HepG2 (cell line): ENCODE results near the gene INPP1. TPM values are rescaled to one million over a fixed set of nuclear protein-coding genes. Genes with fewer than 3 reads are reported as not detected.
A peak's percentile ranks its signal among the peaks of the same experiment; 100 is the strongest.

Experiments used
- CBX5 ChIP-seq: sonication (generic); formaldehyde crosslinking; IDR thresholded peaks from 2 replicates; pipeline ENCODE4 v1.4.0; 2020; ENCODE audit warnings: missing genetic modification reagents, borderline replicate concordance
- CENPT ChIP-seq: sonication (generic); formaldehyde crosslinking; IDR thresholded peaks from 2 replicates; pipeline ENCODE4 v1.8.0; 2022; ENCODE audit warnings: low read depth, mild to moderate bottlenecking, moderate library complexity, missing genetic modification reagents
- CHD2 ChIP-seq: IDR thresholded peaks from 2 replicates; pipeline ENCODE4 v1.6.1; 2011; ENCODE audit warnings: low read depth, low read length, improper control_type of control experiment
- DMAP1 ChIP-seq: IDR thresholded peaks from 2 replicates; pipeline ENCODE4 v1.6.1; 2016
- HOXA3 ChIP-seq: sonication (generic); formaldehyde crosslinking; IDR thresholded peaks from 2 replicates; pipeline ENCODE4 v1.5.0; 2020; ENCODE audit warnings: missing genetic modification reagents
- JUNB ChIP-seq: sonication (generic); formaldehyde crosslinking; IDR thresholded peaks from 2 replicates; pipeline ENCODE4 v1.8.0; 2022; ENCODE audit warnings: missing genetic modification reagents, mild to moderate bottlenecking, borderline replicate concordance
- MBD4 ChIP-seq: IDR thresholded peaks from 2 replicates; pipeline ENCODE4 v1.6.1; 2012; ENCODE audit warnings: low read length, inconsistent platforms, borderline replicate concordance
- MIER2 ChIP-seq: IDR thresholded peaks from 2 replicates; pipeline ENCODE4 v1.6.1; 2016; ENCODE audit warnings: missing biosample characterization, missing genetic modification reagents
- MTA3 ChIP-seq: sonication (generic); formaldehyde crosslinking; IDR thresholded peaks from 2 replicates; pipeline ENCODE4 v1.4.0; 2020; ENCODE audit warnings: missing genetic modification reagents
- NR3C1 ChIP-seq: sonication (generic); formaldehyde crosslinking; IDR thresholded peaks from 2 replicates; pipeline ENCODE4 v1.4.0; 2020; ENCODE audit warnings: missing genetic modification reagents
- PHB2 ChIP-seq: fragments of 450-650 bp; IDR thresholded peaks from 2 replicates; pipeline ENCODE4 v1.6.1; 2018; ENCODE audit not compliant: partially characterized antibody
- PITX1 ChIP-seq: sonication (generic); formaldehyde crosslinking; IDR thresholded peaks from 2 replicates; pipeline ENCODE4 v1.5.1; 2020; ENCODE audit warnings: mild to moderate bottlenecking, missing genetic modification reagents
- RAD21 ChIP-seq: fragments of 450-650 bp; formaldehyde crosslinking; IDR thresholded peaks from 2 replicates; pipeline ENCODE4 v1.5.0; 2020; ENCODE audit warnings: mild to moderate bottlenecking
- RBFOX2 ChIP-seq: fragments of 200-400 bp; formaldehyde crosslinking; IDR thresholded peaks from 2 replicates; pipeline ENCODE4 v1.6.1; 2017; ENCODE audit warnings: low read depth, mild to moderate bottlenecking, low read length
- RCOR2 ChIP-seq: IDR thresholded peaks from 2 replicates; pipeline ENCODE4 v1.6.1; 2016; ENCODE audit warnings: missing biosample characterization, missing genetic modification reagents
- SALL1 ChIP-seq: sonication (generic); formaldehyde crosslinking; IDR thresholded peaks from 2 replicates; pipeline ENCODE4 v1.8.0; 2022; ENCODE audit warnings: mild to moderate bottlenecking, missing genetic modification reagents
- SETDB1 ChIP-seq: sonication (generic); formaldehyde crosslinking; IDR thresholded peaks from 2 replicates; pipeline ENCODE4 v1.5.1; 2020; ENCODE audit warnings: missing genetic modification reagents, mild to moderate bottlenecking, borderline replicate concordance
- SIN3A ChIP-seq: IDR thresholded peaks from 2 replicates; pipeline ENCODE4 v1.6.1; 2011; ENCODE audit warnings: low read depth, mild to moderate bottlenecking, control low read depth, low read length, borderline replicate concordance
- ZFP36 ChIP-seq: fragments of 150-350 bp; IDR thresholded peaks from 2 replicates; pipeline ENCODE4 v1.6.1; 2018; ENCODE audit warnings: borderline replicate concordance, low read length, low read depth; ENCODE audit not compliant: partially characterized antibody
- ZKSCAN8 ChIP-seq: IDR thresholded peaks from 2 replicates; pipeline ENCODE4 v1.6.1; 2016; ENCODE audit warnings: borderline replicate concordance, missing genetic modification reagents, missing compliant biosample characterization
- ZNF326 ChIP-seq: sonication (generic); formaldehyde crosslinking; IDR thresholded peaks from 2 replicates; pipeline ENCODE4 v1.4.0; 2020; ENCODE audit warnings: missing genetic modification reagents, borderline replicate concordance
- ZNF563 ChIP-seq: sonication (generic); formaldehyde crosslinking; IDR thresholded peaks from 2 replicates; pipeline ENCODE4 v1.8.0; 2022; ENCODE audit warnings: mild to moderate bottlenecking, moderate library complexity, missing genetic modification reagents
- ZNF616 ChIP-seq: sonication (generic); formaldehyde crosslinking; IDR thresholded peaks from 2 replicates; pipeline ENCODE4 v1.5.0; 2020; ENCODE audit warnings: low read depth, mild to moderate bottlenecking, missing genetic modification reagents
- ZNF670 ChIP-seq: sonication (generic); formaldehyde crosslinking; IDR thresholded peaks from 2 replicates; pipeline ENCODE4 v1.8.0; 2022; ENCODE audit warnings: mild to moderate bottlenecking, missing genetic modification reagents, borderline replicate concordance
- ZNF850 ChIP-seq: sonication (generic); formaldehyde crosslinking; conservative IDR thresholded peaks from 2 replicates; pipeline ENCODE4 v1.9.0; 2021; ENCODE audit warnings: mild to moderate bottlenecking, missing genetic modification reagents
- ZSCAN20 ChIP-seq: sonication (generic); formaldehyde crosslinking; IDR thresholded peaks from 2 replicates; pipeline ENCODE4 v1.4.0; 2020; ENCODE audit warnings: missing genetic modification reagents, mild to moderate bottlenecking, borderline replicate concordance
- ZSCAN21 ChIP-seq: sonication (generic); formaldehyde crosslinking; IDR thresholded peaks from 2 replicates; pipeline ENCODE4 v1.8.0; 2022; ENCODE audit warnings: mild to moderate bottlenecking, missing genetic modification reagents, moderate library complexity, borderline replicate concordance
- ZSCAN9 ChIP-seq: IDR thresholded peaks from 2 replicates; pipeline ENCODE4 v1.6.1; 2016; ENCODE audit warnings: borderline replicate concordance
- polyA plus RNA-seq, 8 experiments: library from polyadenylated mRNA; depleted of rRNA in 3 of 8; stranded (reverse) in 7 of 8; unstranded in 1 of 8; fragments of >200 nt; fragmentation: Illumina TruSeq in 4 of 8; extraction: Trizol in 4 of 8; gene quantifications; 2 replicates each; pipeline versions ENCODE4 v1.2.1 to v1.2.3, GENCODE V29; 2011 to 2016; ENCODE audit warnings: low read depth in 4 of 8, missing spikeins in 1 of 8, mixed read lengths in 1 of 8; ENCODE audit not compliant: insufficient read depth in 1 of 8
- total RNA-seq, 5 experiments: library from RNA; depleted of rRNA; stranded (reverse); fragments of >200 nt; fragmentation: Illumina TruSeq; extraction: Trizol; gene quantifications; 2 replicates each; pipeline ENCODE4 v1.2.3, GENCODE V29; 2016; ENCODE audit warnings: low read depth in 1 of 5
- TF ChIP-seq, protein P1 (sequence below): sonication (generic); formaldehyde crosslinking; IDR thresholded peaks from 2 replicates; pipeline ENCODE4 v1.4.0; 2020; ENCODE audit warnings: mild to moderate bottlenecking, missing genetic modification reagents
- TF ChIP-seq, protein P2 (sequence below): sonication (generic); formaldehyde crosslinking; IDR thresholded peaks from 2 replicates; pipeline ENCODE4 v1.4.0; 2020; ENCODE audit warnings: missing genetic modification reagents, borderline replicate concordance

INPP1 gene
- total and polyA plus RNA-seq, 2 of the 13 experiments (the other 11 are each of a cell fraction or from before 2014, with no cell fraction given): 10.0 to 13.3 TPM

DNA sequence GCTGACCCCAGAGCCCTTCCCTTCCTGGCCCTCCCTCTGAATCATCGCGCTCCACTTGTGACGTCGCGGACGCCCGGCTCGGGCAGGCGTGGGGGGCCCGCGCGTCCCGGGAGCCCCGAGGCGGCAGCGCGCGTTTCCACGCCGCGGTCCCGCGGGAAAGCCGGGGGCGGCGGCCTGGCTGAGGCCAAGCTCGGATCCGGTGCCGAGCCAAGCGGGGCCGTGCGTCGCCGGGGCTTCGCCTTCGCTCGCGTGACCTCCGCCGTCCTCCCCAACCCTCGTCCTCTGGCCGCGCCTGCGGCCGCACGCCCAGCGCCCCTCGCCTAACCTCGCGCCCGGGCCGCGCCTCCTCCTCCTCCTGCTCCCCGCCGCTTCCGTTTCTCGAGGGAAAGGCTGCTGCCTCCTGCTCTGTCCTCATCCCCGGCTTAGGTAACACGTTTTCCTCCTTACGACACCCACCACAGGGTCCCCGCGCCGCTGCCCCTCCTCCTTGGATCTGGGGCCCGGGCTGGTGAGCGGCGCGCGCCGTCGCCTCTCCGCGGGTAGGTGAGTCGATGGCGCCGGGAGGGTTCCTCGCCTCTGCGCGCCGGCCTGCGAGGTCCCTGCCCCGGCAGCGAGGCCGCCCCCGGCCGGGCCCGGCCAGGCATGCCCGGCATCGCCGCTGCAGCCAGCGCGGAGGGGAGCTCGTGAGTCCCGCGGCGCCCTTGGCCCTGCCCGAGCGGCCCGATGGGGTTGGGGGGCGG is at the start of gene INPP1 (continued):
- TF ChIP-seq CENPT (CRISPR knock-in tag) (0 out of 2 replicates have a peak, but pooled peaks have one; percentile 79), ZNF563 (CRISPR knock-in tag) (peak; percentile 98), ZNF326 (CRISPR knock-in tag) (no peak), RBFOX2 (peak; percentile 86), ZNF616 (CRISPR knock-in tag) (peak; percentile 93), PHB2 (no peak), ZNF670 (CRISPR knock-in tag) (peak; percentile 78; the same call in 1 of the 2 replicates), DMAP1 (CRISPR knock-in tag) (peak; percentile 68), PITX1 (CRISPR knock-in tag) (peak; percentile 52; the same call in 1 of the 2 replicates), ZNF850 (CRISPR knock-in tag) (0 out of 2 replicates have a peak, but pooled peaks have one; percentile 63), SIN3A (no peak), MTA3 (no peak), SALL1 (CRISPR knock-in tag) (peak; percentile 90), ZSCAN20 (CRISPR knock-in tag) (peak; percentile 90; the same call in 1 of the 2 replicates), MBD4 (no peak), NR3C1 (CRISPR knock-in tag) (no peak), ZFP36 (no peak), CBX5 (CRISPR knock-in tag) (no peak), SETDB1 (CRISPR knock-in tag) (no peak), ZSCAN21 (CRISPR knock-in tag) (peak; percentile 98), RCOR2 (CRISPR knock-in tag) (no peak), JUNB (CRISPR knock-in tag) (peak; percentile 72), RAD21 (CRISPR knock-in tag) (peak; percentile 77; the same call in 1 of the 2 replicates), ZSCAN9 (CRISPR knock-in tag) (peak; percentile 32; the same call in 1 of the 2 replicates), ZKSCAN8 (no peak), CHD2 (no peak), HOXA3 (CRISPR knock-in tag) (peak; percentile 75), MIER2 (CRISPR knock-in tag) (no peak)
- TF ChIP-seq, protein P1, sequence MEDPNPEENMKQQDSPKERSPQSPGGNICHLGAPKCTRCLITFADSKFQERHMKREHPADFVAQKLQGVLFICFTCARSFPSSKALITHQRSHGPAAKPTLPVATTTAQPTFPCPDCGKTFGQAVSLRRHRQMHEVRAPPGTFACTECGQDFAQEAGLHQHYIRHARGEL (CRISPR knock-in tag): no peak
- TF ChIP-seq, protein P2, sequence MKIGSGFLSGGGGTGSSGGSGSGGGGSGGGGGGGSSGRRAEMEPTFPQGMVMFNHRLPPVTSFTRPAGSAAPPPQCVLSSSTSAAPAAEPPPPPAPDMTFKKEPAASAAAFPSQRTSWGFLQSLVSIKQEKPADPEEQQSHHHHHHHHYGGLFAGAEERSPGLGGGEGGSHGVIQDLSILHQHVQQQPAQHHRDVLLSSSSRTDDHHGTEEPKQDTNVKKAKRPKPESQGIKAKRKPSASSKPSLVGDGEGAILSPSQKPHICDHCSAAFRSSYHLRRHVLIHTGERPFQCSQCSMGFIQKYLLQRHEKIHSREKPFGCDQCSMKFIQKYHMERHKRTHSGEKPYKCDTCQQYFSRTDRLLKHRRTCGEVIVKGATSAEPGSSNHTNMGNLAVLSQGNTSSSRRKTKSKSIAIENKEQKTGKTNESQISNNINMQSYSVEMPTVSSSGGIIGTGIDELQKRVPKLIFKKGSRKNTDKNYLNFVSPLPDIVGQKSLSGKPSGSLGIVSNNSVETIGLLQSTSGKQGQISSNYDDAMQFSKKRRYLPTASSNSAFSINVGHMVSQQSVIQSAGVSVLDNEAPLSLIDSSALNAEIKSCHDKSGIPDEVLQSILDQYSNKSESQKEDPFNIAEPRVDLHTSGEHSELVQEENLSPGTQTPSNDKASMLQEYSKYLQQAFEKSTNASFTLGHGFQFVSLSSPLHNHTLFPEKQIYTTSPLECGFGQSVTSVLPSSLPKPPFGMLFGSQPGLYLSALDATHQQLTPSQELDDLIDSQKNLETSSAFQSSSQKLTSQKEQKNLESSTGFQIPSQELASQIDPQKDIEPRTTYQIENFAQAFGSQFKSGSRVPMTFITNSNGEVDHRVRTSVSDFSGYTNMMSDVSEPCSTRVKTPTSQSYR: 0 out of 2 replicates have a peak, but pooled peaks have one; percentile 35
